Esophagus mucosa (tissue), 1 donor: ENCODE results near the gene TMOD1. TPM values are rescaled to one million over a fixed set of nuclear protein-coding genes. Genes with fewer than 3 reads are reported as not detected.

Experiments
- ATAC-seq: fragments of 200-7000 bp; cut with Tn5 transposase; one replicate; pipeline ENCODE4 v1.9.1; 2020
- total RNA-seq: library from RNA; stranded (reverse); gene quantifications from one replicate; pipeline ENCODE4 v1.2.4, GENCODE V29; 2023
- donor health status: DM: yes; HTN: yes; CAD: no.

Gene TMOD1
- total RNA-seq, 1 donor from 2014 or later, result 0.60 TPM

- ATAC-seq, result no peak
These were observed 47.5 kb downstream of the TMOD1 start for GRCh38 chr9:97548819-97549540.

GRCh38 chr9:97550386-97550785 lies 48.9 kb downstream of the TMOD1 start:
- no peak for ATAC-seq

GRCh38 chr9:97551308-97551707 lies 49.8 kb downstream of the TMOD1 start:
- no peak for ATAC-seq

DNA sequence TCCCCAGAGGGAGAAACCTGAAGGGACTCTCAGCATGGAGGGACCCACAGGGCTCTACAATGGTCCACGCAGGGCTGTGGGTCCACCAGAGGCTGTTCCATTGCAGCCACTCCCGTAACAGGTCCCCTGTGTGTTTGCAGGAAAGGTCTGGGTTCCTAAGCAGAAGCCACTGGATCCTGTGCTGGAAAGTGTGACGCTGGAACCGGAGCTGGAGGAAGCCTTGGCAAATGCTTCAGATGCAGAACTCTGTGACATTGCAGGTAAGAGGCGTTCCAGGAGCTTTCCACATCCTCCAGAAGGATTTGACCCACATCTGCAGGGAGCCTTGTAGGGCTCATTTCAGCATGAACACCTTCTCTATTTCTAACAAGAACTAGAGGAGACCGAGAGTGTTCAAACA lies 51.7 kb downstream of the TMOD1 start:
- ATAC-seq, result no peak

- no peak for ATAC-seq
These were observed 52.4 kb downstream of the TMOD1 start for GRCh38 chr9:97553841-97554240.

DNA sequence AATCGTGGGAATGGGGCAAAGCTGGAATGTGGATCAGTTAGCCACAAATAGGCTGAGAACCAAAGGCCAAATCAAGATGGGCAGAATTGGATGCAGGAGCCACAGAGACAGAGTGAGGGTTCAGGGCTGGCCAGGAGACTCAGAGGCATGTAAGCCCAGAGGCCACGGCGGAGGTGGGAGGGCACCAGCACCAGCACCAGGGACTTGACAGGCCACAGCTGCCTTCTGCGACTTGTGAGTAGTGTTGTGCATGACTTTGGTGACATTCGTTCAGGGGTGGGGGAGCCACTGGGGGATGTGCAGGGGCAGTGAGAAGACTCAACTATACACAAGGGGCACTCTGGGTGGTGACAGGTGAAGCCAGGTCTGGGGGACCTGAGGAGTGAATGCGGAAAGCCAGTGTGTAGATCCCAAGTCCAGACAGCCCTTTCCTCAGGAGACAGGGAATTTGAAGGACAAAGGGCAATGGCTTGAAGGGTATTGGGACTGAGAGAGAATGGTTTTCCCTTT lies 53.2 kb downstream of the TMOD1 start:
- no peak for ATAC-seq

GRCh38 chr9:97555164-97555563 lies 53.7 kb downstream of the TMOD1 start:
- no peak for ATAC-seq

- no peak for ATAC-seq
These were observed 54.7 kb downstream of the TMOD1 start for GRCh38 chr9:97556036-97556720.

GRCh38 chr9:97556721-97557605 lies 55.5 kb downstream of the TMOD1 start:
- no peak for ATAC-seq

DNA sequence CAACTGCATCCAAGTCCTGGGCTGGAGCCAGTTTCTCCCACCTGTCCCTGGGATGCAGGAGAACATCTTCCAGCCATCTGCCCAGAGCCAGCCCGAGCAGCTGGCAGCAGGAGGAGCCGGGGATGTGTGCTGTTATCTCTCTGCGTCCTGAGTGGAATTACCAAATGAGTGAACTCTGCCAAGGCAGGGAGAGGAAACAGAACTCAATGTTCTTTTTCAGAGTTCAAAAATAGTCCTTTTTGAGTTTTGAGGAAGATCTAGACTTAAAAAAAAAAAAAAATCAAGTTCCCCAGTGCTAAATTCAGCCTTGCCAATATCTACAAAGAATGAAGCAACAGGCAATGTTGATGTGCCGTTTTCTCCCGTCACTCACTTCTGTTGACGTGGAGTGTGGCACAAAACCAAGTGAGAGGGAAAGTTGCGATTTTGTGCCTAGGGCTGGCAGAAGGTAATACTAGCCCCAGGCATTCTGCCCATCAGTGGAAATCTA lies 56.2 kb downstream of the TMOD1 start:
- no peak for ATAC-seq

GRCh38 chr9:97558701-97559101 lies 57.2 kb downstream of the TMOD1 start:
- no peak for ATAC-seq

- ATAC-seq, result no peak
These were observed 57.6 kb downstream of the TMOD1 start for GRCh38 chr9:97559111-97559514.

GRCh38 chr9:97560154-97560553 lies 58.7 kb downstream of the TMOD1 start:
- no peak for ATAC-seq

DNA sequence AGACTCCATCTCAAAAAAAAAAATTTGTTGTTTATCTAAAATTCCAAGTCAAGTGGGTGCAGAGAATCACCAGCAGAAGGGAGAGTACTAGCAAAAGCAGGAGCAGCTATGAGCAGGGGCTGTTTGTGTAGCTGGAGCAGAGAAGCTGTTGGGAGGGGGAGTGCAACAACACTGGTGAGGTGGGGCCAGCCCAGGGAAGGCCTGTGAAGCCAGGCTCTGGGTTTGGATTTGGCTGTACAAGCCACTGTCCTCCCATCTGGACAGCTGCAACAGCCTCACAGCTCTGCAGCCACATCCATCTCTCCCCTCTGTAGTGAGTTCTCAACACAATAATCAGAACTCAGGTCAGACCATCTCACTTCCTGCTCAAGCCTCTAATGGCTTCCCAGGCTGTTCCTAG lies 59.4 kb downstream of the TMOD1 start:
- ATAC-seq, result no peak

DNA sequence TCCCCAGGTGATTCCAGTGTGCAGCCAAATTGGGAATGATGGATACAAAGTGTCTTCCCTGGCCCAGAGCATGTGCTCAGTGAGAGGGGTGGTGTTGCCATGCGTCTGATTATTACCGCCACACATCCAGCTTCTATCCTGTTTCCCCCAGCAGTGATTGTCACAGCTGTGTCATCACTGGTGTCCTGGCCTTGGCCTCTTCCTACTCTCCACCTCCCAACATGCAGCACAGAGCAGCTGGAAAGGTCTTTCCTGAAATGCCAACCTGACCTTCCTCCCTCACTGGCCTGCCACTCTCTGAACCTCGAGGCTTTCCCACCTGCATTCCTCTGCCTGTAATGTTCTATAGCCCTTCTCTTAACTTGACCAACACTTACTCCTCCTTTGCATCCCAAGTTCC lies 60.0 kb downstream of the TMOD1 start:
- no peak for ATAC-seq

GRCh38 chr9:97562542-97562941 lies 61.1 kb downstream of the TMOD1 start:
- ATAC-seq, result no peak

DNA sequence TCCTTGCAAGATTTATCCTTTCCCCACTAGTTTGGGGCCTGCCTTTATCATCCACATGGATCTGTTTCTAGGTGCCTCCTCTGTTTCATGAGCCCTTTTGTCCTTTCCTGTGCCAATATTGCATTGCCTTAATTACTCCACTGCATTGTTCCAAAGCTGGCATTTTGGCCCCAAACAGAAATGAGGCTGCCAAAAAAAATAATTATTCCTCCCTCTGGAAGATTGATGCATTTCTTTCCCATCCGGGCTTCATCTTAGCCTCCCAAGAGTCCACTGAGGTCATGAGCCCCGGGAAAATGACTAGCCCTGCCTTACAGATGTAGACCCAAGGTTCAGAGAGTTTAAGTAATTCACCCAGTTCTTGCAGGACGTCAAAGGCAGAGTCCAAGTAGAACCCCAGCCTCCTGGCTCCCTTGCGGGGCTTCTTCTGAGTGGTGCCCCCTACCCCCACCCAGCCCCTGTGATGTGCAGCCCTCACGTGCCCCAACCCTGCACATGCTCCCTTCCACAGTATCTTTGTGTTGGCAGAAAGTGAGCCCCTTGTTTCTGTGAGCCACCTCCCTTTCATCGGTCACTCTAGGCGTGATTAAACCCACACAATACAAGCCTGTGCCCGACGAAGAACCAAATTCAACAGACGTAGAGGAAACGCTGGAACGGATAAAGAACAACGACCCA lies 62.1 kb downstream of the TMOD1 start:
- ATAC-seq, result peak; percentile 17

DNA sequence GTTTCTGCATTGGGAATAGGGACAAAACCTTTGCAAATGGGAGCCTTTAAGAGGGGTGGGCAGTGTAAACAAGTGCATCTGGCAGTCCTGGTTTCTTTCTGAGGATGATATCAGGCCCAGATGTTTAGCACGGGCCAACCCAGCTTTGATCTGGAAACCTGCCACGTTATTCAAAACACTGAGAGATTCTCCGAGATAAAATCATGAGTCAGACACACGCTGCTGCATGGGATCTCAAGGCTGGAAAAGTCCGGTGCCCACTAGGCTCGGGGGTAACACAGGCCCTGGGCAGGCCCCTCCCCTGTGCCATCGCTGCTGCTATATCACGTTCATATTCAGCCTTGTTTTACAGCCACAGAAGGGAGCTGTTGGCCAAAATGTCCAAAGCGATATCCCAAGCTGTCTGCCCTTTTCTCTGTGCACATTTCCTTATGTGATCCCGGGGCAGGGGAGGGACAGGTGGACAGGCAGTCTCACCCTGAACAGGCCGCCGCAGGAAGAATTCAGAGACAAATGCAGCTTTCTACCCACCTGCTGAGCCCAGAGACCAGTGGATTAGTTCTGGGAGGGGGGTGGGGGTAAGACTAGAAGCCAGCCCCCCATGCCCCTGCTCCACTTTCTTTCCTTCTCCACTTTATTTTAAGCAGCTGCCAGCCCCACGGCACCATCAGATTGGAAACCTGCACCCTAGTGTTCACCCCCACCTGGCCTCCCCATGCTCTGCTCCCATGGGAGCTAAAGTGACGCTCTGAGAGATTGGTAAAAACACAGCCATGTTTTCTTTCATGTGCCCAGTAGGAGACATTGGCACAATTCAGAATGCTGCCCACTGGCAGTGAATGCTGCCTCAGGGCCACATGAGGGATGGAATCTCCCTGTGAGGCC lies 63.1 kb downstream of the TMOD1 start:
- peak; percentile 13 for ATAC-seq

DNA sequence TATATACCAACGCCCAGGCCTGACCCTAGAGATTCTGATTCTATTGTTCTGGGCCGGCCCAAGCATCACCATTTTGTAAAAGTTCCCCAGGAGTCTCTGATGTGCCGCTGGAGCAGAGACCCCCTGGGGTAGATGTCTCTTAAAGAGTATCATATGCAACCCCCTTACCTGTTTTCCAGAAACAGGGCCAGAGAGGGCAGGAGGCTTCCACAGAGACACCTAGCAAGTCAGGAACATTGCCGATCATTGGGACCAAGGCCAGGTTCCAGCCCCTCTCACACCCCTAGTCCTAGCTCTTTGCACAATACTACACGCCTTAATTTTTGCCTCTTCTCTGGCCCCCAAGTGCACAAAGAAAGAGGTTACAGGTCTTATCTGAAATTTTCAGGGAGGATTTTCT lies 63.8 kb downstream of the TMOD1 start:
- no peak for ATAC-seq

- no peak for ATAC-seq
These were observed 65.9 kb downstream of the TMOD1 start for GRCh38 chr9:97567182-97567893.

DNA sequence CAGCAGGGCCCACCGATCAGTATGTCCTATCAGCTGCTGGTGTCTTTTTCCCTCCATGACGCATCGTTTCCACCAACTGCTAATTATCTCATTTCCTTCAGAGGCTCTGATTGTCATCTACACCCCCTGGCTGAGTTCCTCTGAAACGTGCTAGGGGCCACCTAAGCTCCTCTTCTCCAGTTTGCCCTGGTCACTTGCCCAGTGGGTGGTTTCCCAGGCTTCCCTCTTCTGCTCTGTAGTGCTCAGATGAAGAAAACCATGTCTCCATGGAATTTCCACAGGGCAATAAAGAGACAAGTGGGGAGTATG lies 66.4 kb downstream of the TMOD1 start:
- ATAC-seq, result no peak
